Stimulated activated CD8-positive, alpha-beta memory T cell treated with anti-CD3 and anti-CD28 coated beads, Interleukin-15, amount 100 ng/mL, for 24 hours (primary cell): ENCODE data around the gene CDK19.
"Not testable (repeated sequence)": the region's sequence is repeated elsewhere in the genome, so short reads cannot be mapped to it uniquely, and the experiment has no call there.

Source experiments
- DNase-seq: peaks from one replicate; pipeline ENCODE4 v3.0.0-alpha.2; 2020; ENCODE audit warnings: low read depth

CDK19 gene

DNA sequence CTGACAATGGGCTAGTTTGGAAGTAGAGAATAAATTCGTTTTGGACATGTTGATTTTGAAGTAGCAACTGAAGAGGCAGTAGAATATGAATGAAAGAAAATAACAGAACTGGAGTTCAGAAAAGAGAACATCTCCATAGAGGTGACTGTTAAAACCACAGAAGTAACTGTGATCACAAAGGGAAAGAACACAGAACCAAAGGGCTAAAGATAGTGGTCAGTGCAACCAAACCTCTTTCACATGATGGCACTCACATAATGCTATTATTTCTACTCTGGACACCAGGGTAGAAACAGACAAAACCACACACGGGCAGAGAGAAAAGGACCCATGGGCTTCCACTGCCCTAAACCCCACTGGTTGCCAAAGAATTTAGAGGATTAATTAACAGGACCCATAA, 58.5 kb downstream of the CDK19 start:
- no peak for DNase-seq

DNA sequence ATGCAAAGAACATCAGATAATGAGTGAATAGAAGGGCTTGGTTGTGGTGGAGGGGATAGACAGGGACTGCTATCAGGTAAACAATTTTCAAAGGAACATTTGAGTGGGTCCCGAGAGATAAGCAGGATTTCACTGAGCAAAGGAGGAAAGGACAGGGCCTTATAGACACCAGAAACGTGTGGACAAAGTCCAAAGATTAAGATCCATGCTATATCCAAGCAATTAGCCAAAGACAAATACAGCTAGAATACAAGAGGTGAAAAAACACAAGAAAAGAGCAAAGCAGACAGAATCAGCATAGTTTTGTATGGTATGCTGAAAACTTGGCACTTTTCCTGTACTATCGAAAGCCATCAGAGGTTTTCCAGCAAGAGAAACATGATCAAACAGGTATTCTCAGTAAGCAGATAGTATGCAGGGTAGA, 59.8 kb downstream of the CDK19 start:
- DNase-seq = no peak

DNA sequence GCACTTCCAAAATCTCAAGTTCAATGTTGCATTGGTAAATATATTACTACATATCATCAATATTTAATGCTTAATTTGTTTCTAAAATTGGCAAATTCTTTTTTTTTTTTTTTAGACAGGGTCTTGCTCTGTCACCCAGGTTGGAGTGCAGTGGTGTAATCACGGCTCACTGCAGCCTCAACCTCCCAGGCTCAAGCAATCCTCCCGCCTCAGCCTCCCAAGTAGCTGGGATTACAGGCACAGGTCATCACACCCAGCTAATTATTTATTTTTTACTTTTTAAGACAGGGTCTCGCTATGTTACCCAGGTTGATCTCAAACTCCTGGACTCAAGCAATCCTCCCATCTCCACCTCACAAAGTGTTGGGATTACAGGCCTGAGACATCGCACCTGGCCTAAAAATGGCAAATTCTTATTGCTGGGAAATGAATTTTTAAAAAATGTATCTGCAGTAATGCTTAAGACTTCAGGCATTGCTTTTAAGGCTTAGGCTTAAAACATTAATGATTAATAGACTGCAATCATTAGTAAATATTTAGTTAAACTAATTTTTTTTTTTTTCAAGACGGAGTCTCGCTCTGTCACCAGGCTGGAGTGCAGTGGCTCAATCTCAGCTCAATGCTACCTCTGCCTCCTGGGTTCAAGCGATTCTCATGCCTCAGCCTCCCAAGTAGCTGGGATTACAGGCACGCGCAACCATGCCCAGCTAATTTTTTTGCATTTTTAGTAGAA, 61.2 kb downstream of the CDK19 start:
- DNase-seq = not testable (repeated sequence)

DNA sequence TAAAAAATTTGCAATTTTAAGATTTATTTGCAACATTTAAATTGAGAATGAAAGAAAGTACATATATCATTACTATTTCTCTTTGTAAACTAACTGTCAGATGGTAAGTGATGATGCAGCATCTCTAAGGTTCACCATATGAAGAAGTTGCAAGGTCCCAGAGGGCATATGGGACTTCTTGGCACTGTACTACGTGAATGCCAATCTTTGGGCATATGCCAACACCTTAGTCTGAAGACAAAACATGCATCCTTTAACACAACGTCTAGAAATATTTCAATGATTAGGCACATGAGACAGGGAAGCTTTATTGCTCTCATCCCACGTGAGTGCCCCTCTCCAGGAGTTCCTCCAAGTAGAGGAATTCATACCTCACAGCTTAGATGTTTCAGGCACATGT, 66.8 kb downstream of the CDK19 start:
- DNase-seq = no peak

DNA sequence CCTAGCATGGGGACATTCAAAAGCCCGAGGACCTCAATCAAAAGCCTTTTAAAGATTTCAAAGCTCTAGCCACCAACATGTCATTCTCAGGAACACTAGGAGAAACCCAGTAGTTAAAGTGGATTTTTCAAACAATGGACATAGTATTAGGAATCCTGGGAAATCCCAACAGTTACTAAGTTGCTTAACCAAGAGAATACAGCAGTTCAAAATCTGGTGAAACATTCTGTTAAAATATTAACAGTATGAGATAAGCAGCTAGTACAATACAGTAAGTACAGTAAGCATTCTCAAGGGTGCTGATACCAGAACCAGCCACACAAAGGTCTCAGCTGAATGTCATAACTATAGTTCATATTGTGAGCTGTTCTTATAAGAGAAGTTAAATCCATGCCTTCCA, 68.6 kb downstream of the CDK19 start:
- no peak for DNase-seq

DNA sequence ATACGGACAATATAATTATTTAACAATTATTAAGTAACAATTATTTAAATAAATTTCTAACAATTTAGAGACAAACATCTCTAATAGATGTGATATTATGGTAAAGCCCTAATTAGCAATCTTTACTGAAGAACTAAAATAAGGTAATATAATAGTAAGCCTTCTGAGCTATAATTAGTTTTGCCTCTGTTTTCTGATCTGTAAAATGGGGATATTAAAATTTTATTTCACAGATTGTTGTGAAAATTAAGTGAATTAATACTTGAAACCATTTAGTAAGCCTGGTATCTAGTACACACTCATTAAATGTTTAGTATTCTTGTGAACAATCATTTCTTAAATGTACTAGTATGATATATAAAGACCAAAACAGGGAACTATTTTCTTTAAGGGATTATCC, 70.3 kb downstream of the CDK19 start:
- DNase-seq = no peak

DNA sequence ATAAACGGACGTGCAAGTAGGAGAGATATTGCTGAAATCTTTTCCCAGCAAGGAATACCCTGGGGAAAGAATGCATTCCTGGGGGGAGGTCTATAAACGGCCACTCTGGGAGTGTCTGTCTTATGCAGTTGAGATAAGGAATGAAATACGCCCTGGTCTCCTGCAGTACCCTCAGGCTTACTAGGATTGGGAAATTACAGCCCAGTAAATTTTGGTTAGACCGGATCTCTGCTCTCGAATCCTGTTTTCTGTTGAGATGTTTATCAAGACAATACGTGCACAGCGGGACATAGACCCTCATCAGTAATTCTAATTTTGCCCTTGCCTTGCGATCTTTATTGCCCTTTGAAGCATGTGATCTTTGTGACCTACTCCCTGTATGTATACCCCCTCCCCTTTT, 72.7 kb downstream of the CDK19 start:
- not testable (repeated sequence) for DNase-seq

DNA sequence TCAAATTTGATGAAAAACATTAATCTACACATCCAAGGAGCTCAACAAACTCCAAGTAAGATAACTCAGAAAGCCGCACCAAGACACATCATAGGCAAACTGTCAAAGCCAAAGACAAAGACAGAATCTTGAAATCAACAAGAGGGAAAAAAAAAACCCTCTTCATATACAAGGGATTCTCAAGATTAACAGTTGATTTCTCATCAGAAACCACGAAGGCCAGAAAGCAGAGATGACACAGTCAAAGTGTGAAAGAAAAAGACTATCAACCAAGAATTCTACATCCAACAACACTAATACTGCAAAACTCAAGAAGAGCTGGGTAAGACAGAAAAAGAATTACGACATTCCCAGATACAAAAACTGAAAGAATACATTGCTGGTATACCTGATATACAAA, 73.8 kb downstream of the CDK19 start:
- no peak for DNase-seq

DNA sequence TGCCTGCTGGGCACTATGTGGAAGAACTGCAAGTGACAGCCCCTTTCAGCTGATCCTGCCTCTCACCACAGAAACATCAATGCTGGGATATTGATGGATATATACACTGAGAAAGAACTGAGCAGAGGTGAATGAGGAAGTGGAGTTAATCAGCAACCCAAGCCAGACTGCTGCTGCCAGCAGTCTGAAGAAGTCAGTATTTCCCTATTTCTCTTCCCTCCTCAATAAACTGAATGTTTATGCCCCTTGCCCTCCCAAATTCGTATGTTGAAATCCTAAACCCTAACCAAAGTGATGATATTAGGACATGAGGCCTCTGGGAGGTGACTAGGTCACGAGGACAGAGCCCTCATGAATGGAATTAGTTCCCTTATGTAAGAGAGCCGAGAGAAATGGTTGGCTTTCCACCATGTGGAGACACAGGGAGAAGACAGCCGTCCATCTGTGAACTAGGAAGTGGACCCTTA, 76.3 kb downstream of the CDK19 start:
- DNase-seq = no peak

DNA sequence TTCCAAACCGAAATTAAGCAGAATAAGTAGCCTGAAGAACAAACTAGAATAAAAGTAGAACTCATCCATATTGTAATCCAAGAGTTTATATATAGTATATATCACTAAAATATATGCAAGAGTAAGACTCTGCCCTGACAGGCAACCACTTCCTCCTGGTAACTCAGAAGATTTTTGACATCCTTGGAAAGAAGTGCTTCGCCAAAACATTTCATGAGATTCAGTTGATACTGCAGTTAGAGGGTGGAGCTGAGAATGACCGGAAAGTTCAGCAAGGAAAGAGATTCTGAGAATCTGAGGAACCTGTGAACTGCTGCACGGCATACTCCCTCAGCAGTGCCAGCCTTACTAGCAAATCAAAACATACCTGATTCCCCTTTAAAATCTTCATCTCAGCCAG, 79.6 kb downstream of the CDK19 start:
- no peak for DNase-seq

DNA sequence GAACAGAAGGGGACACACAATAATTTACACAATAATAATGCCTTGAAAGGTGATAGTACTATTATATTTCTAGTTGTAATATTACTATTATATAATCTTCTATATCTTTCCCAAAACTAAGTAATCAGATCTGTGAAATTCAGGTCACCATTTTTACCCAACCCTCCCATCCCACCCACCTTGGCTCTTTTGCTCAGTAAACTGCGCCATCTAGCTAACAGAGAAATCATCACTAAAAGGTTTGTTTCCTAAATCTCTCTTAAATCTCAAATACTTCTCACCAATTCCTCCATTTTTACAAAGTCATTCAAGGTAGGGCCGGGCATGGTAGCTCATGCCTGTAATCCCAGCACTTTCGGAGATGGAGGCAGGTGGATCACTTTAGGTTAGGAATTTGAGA, 83.4 kb downstream of the CDK19 start:
- DNase-seq = no peak

DNA sequence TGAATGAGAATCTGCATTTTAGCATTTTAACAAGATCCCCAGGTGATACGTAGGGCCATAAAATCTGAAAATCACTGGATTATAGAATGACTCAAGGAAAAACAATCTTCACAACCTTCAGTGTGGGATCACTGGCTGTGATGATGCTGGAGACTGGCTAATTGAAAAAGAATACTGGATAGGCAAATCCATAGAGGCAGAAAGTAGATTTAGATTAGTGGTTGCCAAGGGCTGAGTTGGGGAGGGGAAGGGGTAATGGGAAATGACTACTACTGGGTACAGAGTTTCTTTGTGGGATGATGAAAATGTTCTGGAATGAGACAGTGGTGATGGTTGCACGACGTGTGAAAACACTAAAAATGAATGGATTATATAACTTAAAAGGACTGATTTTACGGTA, 84.1 kb downstream of the CDK19 start:
- DNase-seq = no peak

DNA sequence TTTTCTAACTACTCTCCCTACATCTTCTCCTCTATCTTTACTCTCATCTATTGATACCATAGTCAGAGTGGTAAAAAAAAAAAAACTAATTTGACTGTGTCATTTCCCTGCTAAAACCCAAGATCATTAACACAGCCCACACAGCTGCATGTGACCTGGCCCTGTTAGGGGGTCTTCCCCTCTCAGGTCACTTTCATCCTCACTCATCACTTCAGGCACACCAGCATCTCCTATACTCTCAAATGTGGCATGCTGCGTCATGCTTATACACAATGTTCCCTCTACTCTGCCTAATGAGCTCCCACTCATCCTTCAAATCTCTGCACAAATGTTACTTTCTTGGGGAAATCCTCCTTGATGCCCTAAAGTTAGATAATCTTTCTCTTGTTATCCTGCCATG, 86.8 kb downstream of the CDK19 start:
- no peak for DNase-seq

DNA sequence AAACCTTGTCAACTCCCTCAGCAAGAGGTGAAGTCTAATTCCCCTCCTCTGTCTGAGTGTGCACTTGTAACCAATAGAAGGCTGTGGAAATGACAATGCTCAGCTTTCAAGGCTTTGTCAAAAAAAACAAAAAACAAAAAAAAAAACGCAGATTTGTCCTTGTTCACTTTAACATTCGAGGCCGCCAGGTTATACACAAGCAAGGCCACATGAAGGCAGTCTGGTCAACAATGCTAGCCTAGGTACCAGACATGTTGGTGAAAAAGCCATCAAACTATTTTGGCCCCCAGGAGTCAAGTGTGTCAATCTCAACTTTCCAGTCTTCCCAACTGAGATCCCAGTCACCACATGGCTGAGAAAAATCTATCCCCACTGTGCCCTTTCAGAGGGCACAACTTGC, 92.3 kb downstream of the CDK19 start:
- DNase-seq = no peak

DNA sequence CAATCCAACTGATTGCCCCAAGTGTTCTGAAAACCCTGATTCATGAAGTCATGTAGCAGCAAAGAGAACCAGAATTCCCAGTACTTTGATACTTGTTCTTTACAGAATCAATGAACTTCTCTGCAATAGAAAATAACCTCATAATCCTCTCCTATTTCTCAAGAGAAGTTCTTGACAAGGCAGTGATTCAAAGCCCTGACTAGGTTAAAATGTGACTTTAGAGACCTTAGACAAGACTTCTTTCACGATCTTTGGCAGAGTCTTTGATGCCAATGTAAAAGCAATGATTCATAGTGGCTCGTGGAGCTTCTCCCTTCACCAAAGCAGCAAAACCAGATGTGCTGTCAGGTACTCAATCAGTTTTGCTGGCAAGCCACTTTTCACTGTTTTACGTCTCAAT, 95.2 kb downstream of the CDK19 start:
- DNase-seq = no peak

DNA sequence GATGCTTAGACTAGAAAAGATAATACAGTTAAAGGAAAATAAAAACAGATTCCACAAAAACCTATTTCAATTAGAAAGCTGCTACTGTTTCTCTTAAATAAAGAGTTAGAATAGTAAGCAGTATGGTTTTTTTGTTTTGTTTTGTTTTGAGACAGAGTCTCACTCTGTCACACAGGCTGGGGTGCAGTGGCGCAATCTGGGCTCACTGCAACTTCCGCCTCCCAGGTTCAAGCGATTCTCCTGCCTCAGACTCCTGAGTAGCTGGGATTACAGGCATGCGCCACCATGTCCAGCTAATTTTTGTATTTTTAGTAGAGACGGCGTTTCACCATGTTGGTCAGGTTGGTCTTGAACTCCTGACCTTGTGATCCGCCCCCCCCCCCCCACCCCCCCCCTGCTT, 95.7 kb downstream of the CDK19 start:
- not testable (repeated sequence) for DNase-seq

DNA sequence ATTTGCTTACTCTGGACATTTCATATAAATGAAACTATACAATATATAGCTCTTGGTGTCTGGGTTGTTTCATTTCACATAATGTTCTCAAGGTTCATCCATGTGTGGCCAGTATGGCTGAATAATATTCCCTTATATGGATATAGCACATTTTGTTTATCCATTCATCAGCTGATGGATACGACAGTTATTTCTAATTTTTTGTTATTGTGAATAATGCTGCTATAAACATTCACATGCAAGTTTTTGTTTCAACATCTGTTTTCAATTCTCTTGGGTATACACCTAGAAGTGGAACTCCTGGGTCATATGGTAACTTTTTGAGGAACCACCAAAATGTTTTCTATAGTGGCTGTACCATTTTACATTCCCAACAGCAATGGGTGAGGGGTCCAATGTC, 101.1 kb downstream of the CDK19 start:
- no peak for DNase-seq

DNA sequence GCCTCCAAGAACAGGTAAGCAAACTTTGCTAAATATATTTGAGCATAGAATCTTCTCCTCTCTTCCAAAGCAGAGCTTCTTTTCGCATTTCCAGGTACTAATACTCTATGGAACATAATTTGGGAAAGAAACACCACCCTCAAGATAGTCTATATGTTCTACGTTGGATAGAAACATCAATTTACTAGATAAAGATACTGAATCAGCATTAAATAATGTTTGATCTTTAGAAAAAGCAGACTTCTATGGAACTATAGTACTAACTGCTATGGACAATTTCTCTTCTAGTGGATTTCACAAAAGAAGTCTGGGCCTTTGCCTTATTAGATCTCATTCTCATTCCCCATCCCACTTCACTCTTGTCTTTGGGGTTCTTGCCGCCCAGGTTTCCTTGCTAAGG, 103.0 kb downstream of the CDK19 start:
- DNase-seq = no peak

DNA sequence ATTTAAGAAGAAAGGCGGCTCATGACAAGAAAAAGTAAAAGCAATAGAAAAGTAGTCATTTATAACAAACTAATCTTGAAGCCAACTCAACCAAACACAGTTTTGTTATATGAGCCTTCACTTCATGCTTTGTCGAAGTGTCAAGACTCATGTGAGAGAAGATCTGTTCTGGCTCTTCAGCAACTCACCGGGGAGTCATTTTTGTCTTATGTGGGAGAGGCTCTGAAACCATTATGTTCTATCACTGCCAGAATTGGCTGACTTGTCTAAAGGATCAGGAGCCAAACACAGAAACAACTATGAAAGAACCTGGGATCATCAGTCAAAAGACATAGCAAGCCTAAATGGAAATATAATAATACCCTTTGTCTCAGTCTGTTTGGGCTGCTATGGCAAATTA, 105.2 kb downstream of the CDK19 start:
- DNase-seq = no peak

DNA sequence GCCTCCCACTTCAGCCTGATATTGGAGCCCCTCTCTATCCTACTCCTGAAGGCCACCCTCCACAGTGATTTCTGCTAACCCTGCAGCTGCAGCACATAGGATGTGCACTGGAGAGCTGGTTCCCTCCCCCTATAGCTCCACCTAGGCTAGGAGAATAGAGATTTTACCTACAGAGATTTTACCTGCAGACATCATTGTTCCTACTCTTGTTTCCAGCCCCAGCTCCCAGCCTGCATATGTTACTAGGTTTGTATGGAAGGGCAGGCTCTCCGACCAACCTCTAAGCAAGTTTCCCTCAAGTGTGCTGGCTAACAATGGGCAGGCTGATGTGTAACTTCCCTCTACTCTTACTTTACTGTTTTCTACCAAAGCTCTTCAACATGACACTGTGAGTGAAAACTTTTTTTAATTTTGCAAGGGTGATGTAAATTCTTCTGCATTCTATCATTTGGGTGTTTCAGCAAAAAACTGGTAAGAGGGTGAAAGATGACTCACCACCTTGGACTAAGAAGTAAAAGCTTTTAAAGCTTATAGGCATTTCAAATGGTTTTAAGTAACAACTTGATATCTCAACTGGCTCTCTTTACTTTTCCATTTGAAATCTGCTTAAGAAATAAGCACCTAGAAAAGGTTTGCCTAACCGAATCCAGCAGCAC, 106.8 kb downstream of the CDK19 start:
- no peak for DNase-seq

DNA sequence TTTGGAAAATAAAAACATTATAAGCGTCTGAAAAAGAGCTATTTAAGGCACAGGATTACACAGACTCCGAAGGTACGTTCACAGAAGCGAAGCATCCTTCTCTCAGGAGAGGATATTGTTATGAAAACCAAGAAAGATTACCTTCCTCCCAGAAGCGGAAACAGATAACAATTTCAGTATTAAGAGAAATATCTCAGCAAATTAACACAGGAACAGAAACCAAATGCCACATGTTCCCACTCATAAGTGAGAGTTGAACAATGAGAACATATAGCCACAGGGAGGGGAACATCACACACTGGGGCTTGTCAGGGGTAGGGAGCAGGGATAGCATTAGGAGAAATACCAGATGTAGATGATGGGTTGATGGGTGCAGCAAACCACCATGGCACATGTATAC, 109.7 kb downstream of the CDK19 start:
- DNase-seq = no peak

DNA sequence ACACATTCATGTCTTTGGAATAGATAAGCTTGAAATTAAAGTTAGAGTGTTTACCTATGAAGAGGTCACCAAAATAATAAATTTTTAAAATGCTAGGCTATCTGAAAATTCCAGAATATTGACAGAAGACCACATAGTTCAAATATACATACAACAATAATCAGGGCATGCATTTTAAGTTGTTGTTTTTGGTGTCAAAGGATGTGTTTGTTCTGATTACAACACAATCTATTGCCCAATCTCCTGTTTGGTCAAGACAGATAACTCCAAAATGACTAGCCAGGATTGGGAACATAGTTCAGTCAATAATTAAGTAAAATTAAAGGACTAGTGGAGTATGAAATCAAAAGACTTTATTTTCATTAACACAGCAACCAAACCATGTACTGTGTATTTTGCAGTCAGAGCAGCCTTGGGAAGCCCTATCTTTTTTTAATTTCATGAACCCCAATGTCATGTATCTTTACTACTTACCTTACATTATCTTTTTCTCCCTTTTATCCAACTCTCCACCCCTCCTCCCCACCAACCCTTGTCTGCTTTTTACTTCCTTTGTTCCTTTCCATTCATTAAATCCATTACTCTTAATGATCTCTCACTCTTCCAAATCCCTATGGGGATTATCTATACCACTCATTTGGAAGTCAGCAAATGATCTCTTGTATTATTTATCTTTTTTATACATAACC, 111.2 kb downstream of the CDK19 start:
- DNase-seq = no peak
